ENCODE data around the gene ACBD6.

Gene ACBD6

GRCh38 chr1:180267761-180268555 is 234.4 kb downstream of the ACBD6 start:
- no peak for DNase-seq

- DNase-seq: no peak
These were observed 235.2 kb downstream of the ACBD6 start for GRCh38 chr1:180267211-180267561.

- no peak for DNase-seq
These were observed 235.8 kb downstream of the ACBD6 start for GRCh38 chr1:180266275-180267210.

DNA sequence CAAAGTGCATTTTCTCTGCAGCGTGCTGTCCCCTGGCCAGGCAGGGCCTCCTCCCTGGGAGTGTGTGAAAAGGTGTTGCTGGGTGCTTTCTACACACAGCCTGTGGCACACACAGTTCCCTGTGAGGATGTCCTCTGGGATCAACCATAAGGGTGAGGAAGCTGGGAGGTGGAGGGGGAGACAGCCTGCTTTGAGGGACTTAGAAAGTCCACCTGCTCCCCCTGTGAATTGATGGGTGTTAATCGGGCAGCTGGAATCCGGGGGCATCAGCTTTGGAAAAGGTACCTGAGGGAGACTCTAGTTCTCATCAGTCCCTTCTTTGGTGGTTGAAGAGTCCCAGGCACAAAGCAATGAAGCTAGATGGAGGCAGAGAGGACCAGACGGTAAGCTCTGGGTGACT is 236.5 kb downstream of the ACBD6 start:
- DNase-seq: no peak

DNA sequence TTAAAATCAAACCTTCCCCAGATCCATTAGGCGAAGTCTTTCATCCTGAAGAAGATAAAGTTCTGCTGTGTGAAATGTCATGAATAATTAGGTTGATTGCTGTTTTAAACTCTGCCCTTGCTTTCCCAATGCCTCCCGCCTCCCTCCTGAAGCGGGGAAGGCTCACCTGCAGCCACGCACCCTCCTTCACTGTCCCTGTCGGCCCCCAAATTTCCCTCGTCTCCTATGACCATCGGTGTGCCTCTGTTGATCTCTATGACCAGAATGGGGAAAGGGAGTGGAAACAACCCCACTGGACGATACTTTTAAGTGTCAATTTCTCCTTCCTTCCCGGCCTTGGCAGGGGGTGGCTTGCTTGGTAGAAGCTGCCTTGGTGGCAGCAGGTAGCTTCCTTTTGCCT is 237.2 kb downstream of the ACBD6 start:
- no peak for DNase-seq

DNA sequence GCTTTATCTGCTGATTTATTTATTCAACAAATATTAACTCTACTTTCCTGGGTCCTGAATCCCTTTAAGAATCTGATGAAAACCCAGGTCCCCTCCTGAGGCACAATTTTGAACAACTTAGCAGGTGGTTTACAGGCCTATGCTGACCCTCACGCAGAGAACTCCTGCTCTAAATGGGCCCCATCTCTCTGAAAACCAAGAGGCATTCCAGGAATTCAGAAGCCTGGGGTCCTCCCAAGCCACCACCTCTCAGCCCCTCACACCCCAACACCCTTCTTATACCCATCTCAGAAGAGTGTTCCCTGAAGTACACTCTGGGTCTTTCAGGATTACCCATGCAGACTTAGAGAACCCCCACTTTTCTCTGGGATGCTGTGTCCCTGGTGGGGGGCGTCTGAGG is 237.8 kb downstream of the ACBD6 start:
- DNase-seq: no peak

DNA sequence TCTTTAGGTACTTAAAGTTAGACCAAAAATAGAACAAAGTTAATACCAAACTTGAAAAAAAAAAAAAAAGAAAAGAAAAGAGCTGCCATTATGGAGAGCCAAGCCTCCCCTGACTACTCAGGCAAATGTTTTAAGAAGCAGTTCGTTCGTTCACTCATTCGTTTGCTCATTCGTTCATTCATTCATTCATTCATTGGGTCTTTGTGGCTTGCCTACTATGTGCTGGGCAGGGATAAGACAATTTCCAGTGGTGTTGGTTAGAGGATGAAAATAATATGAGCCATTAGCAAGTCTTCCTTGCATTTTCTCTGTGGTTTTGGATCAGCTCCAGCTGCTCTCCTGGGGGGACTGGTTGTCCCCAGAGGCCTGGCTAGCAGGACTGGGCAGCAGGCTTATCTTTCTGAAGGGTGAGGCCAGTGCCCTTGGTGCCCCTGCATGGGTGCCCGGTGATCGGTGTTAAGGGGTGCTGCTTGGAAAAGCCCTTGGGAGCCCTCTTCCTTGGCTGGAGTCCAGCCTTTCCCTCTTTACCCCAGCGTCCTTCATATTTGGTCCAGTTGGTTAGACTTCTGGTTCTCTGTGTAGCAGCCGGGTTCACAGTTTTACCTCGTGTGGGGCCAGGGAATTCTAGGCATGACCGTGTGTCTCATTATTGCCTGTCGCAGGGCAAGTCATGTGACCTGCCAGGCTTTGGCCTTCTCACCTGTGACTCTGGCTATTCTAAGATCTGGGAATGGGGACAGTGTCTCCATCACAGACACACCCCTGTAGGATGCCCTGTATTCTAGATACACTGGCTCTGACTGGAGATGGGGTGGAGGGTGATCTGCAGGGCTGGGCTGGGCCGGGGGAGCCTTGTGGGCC is 239.5 kb downstream of the ACBD6 start:
- no peak for DNase-seq

GRCh38 chr1:180261524-180262155 is 240.7 kb downstream of the ACBD6 start:
- no peak for DNase-seq

GRCh38 chr1:180261030-180261429 is 241.3 kb downstream of the ACBD6 start:
- DNase-seq: no peak

DNA sequence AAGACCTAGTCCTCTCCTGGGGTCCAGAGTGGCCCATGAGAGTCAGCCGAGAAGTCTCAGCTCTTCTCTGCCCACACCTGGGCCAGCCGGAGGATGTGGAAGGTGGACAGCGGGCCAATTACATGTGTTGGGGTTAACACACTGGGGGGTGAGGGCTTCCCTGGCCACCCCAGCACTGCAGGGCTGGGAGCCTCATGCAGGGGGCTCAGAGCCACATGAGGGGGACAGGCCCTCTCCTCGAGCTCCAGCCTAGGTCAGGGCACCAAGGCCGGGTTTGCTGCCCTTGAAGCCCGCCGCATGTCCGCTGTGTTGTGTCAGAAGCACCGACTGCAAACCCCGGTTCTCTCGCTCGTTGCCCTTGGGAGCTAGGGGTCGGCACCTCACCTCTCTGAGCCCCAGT is 241.8 kb downstream of the ACBD6 start:
- no peak for DNase-seq

GRCh38 chr1:180259431-180260338 is 242.7 kb downstream of the ACBD6 start:
- no peak for DNase-seq

- DNase-seq: no peak
These were observed 243.4 kb downstream of the ACBD6 start for GRCh38 chr1:180258935-180259334.

DNA sequence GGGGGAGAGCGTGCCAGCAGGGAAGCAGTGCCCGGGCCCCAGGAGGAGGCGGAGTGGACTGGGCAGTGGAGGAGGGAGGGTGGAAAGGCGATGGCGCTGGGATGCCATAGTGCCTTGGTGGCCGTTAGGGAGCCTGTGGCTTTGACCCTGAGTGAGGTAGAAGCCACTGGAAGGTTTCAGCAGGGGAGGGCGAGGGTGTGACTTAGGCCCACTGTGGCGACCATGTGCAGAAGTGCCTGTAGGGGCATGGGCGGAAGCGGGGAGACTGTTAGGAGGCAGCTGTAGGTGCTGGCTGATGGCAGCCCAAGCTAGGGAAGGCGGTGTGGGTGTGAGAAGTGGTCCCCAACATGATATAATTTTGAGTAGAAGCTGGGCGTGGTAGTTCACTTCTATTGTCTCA is 244.1 kb downstream of the ACBD6 start:
- no peak for DNase-seq

DNA sequence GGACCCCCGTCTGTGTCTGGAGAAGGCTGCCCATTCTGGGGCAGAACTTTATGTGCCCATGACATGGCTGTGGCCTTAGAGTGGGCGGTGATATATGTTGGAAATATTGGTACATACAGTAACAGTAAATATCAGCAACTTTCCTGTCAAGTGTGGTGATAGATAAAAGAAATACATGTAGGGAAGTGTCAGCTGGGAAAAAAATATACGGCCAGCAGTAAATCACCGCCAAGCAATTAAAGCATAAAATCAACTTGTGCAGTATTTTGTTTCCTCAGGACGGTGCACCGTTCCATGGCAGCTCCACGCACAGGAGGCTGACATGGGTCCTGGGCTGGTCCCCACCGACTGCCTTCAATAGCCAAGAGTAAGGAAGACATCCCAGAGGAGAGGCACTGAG is 244.9 kb downstream of the ACBD6 start:
- no peak for DNase-seq

DNA sequence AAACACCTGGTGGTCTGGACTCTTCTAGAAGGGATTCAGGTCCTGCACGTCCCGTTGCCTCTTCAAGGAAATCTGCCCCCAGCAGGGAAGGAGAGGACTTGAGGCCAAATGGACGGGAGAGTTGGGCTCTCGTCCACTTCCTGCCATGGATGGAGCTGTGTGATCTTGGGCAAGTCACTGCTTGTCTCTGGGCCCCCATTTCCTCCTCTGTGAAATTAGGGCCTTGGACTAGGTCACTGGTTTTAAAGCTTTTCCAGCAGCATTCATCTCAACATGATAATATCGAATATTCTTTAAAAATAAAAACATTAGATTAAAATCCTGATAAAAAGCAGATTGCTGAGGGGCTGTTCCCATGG is 245.4 kb downstream of the ACBD6 start:
- DNase-seq: no peak

- no peak for DNase-seq
These were observed 245.9 kb downstream of the ACBD6 start for GRCh38 chr1:180256341-180257027.

GRCh38 chr1:180255536-180256340 is 246.6 kb downstream of the ACBD6 start:
- DNase-seq: no peak

- DNase-seq: no peak
These were observed 247.5 kb downstream of the ACBD6 start for GRCh38 chr1:180254854-180255253.

GRCh38 chr1:180254496-180254819 is 247.9 kb downstream of the ACBD6 start:
- no peak for DNase-seq
